ENCODE measurements around the gene MUS81. TPM values are rescaled to one million over a fixed set of nuclear protein-coding genes. Genes with fewer than 3 reads are reported as not detected.

The MUS81 gene
- total RNA-seq, 4 donors from 2014 or later = 54.0 to 83.1 (median 68.3) TPM

GRCh38 chr11:65900899-65901180, 40.6 kb downstream of the MUS81 start:
- Histone ChIP-seq H3K4me1 (peaks cover 0 to 27% (median 11%) of the 10 kb centered on the region in 4 donors), H3K36me3 (no peaks in the 10 kb centered on the region), H3K9me3 (no peaks in the 10 kb centered on the region), H3K27me3 (peaks cover 0 to 16% of the 10 kb centered on the region in 2 donors), H3K4me3 (peak overlapping the region in 3 of 4 donors; percentile 47 to 59 (median 59)), H3K27ac (peak overlapping the region in 2 of 4 donors; percentile 61 to 75)
- 79 to 88% methylated on average over 11 of the region's 11 CpGs for WGBS, 2 donors
- TF ChIP-seq EP300 (IDR thresholded peaks at IDR 0.05) = no peak
- TF ChIP-seq, protein P1, sequence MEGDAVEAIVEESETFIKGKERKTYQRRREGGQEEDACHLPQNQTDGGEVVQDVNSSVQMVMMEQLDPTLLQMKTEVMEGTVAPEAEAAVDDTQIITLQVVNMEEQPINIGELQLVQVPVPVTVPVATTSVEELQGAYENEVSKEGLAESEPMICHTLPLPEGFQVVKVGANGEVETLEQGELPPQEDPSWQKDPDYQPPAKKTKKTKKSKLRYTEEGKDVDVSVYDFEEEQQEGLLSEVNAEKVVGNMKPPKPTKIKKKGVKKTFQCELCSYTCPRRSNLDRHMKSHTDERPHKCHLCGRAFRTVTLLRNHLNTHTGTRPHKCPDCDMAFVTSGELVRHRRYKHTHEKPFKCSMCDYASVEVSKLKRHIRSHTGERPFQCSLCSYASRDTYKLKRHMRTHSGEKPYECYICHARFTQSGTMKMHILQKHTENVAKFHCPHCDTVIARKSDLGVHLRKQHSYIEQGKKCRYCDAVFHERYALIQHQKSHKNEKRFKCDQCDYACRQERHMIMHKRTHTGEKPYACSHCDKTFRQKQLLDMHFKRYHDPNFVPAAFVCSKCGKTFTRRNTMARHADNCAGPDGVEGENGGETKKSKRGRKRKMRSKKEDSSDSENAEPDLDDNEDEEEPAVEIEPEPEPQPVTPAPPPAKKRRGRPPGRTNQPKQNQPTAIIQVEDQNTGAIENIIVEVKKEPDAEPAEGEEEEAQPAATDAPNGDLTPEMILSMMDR (IDR thresholded peaks at IDR 0.05) = no peak
- no peak for TF ChIP-seq POLR2A (IDR thresholded peaks at IDR 0.05)
- DNase-seq (ENCODE audit: low spot score in 2 of 2) = no peak

DNA sequence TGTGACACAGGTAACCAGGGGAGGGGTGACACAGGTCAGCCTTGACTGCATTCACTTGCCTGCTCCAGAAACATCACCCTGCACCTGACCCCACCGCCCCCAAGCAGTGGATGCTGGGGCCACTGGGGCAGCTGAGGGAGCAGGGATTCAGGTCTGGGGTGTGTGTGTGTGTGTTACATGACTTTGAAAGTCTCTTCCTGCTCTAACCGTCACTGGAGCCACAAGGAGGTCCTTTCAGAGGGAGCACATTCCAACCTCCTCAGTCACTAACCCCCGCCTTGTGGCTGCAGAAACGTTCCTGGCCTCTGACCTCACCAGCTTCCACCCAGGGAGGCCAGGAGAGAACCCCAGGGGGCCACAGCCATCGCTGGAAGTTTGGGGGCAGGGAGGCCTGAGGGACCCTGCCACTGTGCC, 42.8 kb downstream of the MUS81 start:
- Histone ChIP-seq H3K9me3 (no peaks in the 10 kb centered on the region), H3K36me3 (no peaks in the 10 kb centered on the region), H3K4me1 (peaks cover 0 to 27% (median 11%) of the 10 kb centered on the region in 4 donors), H3K4me3 (no peak overlapping the region), H3K27ac (peak overlapping the region in 1 of 4 donors; percentile 55), H3K27me3 (peaks cover 0 to 16% of the 10 kb centered on the region in 2 donors)
- no peak for TF ChIP-seq EP300 (IDR thresholded peaks at IDR 0.05)
- no peak for TF ChIP-seq POLR2A (IDR thresholded peaks at IDR 0.05)
- TF ChIP-seq, protein P1 (IDR thresholded peaks at IDR 0.05) = no peak
- 11% methylated on average over 1 to 5 of the region's 5 CpGs for WGBS, 2 donors
- DNase-seq (ENCODE audit: low spot score in 2 of 2) = no peak

GRCh38 chr11:65903715-65904114, 43.5 kb downstream of the MUS81 start:
- no peak for DNase-seq (ENCODE audit: low spot score in 2 of 2)
- TF ChIP-seq, protein P1 (IDR thresholded peaks at IDR 0.05) = no peak
- TF ChIP-seq POLR2A (IDR thresholded peaks at IDR 0.05) (no peak), EP300 (IDR thresholded peaks at IDR 0.05) (no peak)
- Histone ChIP-seq H3K27ac (peak overlapping the region in 1 of 4 donors; percentile 55), H3K27me3 (peaks cover 0 to 16% of the 10 kb centered on the region in 2 donors), H3K36me3 (no peaks in the 10 kb centered on the region), H3K4me1 (peaks cover 0 to 27% (median 11%) of the 10 kb centered on the region in 4 donors), H3K4me3 (no peak overlapping the region), H3K9me3 (no peaks in the 10 kb centered on the region)
- WGBS, 2 donors = 74 to 79% methylated on average over 8 of the region's 8 CpGs

DNA sequence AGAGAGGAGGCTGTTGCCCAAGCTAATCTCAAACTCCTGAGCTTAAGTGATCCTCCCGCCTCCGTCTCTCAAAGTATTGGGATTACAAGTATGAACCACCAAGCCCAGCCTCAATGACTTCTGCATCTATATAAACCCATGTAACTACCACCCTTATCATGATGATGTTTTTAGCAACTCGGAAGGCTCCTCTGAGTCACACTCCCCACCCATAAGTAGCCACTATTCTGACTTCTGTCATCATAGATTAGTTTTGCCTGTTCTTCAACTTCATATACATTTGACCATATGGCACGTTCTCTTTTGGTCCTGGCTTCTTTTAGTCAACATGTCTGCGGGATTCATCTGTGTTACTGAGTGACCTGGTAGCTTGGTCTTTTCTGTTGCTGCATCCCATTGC, 46.4 kb downstream of the MUS81 start:
- H3K4me1 ChIP-seq = peaks cover 0 to 10% (median 5%) of the 10 kb centered on the region in 4 donors
- no peaks in the 10 kb centered on the region for H3K36me3 ChIP-seq
- H3K27me3 ChIP-seq = no peaks in the 10 kb centered on the region
- WGBS, 2 donors = 87 to 93% methylated on average over 5 of the region's 5 CpGs
- TF ChIP-seq POLR2A (IDR thresholded peaks at IDR 0.05) = no peak
- no peak for TF ChIP-seq EP300 (IDR thresholded peaks at IDR 0.05)
- TF ChIP-seq, protein P1 (IDR thresholded peaks at IDR 0.05) = no peak
- no peak overlapping the region for H3K27ac ChIP-seq
- no peak for DNase-seq (ENCODE audit: low spot score in 2 of 2)
- H3K4me3 ChIP-seq = no peak overlapping the region
- no peaks in the 10 kb centered on the region for H3K9me3 ChIP-seq

- WGBS, 2 donors = 84 to 85% methylated on average over 6 of the region's 6 CpGs
- no peaks in the 10 kb centered on the region for H3K36me3 ChIP-seq
- TF ChIP-seq, protein P1 (IDR thresholded peaks at IDR 0.05) = no peak
- TF ChIP-seq EP300 (IDR thresholded peaks at IDR 0.05) = no peak
- TF ChIP-seq POLR2A (IDR thresholded peaks at IDR 0.05) = no peak
These were observed 47.6 kb downstream of the MUS81 start for GRCh38 chr11:65907878-65908277.

More at GRCh38 chr11:65907878-65908277, 47.6 kb downstream of the MUS81 start:
- DNase-seq (ENCODE audit: low spot score in 2 of 2) = no peak
- Histone ChIP-seq H3K27ac (no peak overlapping the region), H3K4me1 (peaks cover 0 to 22% (median 10%) of the 10 kb centered on the region in 4 donors), H3K27me3 (no peaks in the 10 kb centered on the region), H3K4me3 (no peak overlapping the region), H3K9me3 (no peaks in the 10 kb centered on the region)

All from tibial nerve (tissue), 4 donors.